ENCODE measurements around the gene TMEM120B. TPM values are rescaled to one million over a fixed set of nuclear protein-coding genes. Genes with fewer than 3 reads are reported as not detected.

Gene TMEM120B
- total and polyA plus RNA-seq, 2 of the 13 experiments (the other 11 are each of a cell fraction or from before 2014, with no cell fraction given), result 7.1 to 12.9 TPM

DNA sequence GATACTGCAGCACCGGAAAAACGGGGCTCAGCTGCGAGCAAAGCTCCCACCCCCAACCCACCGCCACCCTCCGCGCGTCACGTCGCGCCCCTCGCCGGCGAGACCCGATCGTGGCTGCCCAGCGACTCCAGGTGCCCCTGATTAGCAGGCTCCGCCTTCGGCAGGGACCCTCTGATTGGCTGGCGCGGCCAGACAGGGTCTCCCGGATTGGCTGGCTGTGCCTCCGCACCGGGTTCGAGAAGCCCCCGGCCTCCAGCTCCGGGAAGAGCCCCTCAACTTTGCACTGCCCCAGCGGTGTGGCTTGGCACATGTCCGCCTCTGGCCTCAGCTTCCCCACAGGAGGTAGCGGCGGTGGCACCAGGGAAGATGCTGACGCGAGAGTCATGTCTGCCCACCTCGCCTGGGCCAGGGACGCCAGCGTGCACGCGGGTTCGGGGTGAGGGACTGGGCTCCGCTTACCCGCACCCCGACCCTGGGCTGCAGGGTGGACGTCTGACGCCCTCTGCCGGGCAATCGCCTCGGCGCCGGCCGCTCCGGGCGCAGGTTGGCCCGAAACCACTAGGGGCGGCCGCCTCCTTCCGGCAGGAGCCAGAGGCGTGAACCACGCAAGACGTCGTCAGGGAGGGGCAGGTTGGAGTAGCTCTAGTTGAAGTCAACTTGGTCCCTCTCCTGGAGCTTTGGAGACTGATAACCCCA lies 81.4 kb downstream of the TMEM120B start (continued):
- TF ChIP-seq ZNF564 (CRISPR knock-in tag; IDR thresholded peaks at IDR 0.05), result peak; percentile 62; the same call in 1 of the 2 replicates
- TF ChIP-seq, protein P1, sequence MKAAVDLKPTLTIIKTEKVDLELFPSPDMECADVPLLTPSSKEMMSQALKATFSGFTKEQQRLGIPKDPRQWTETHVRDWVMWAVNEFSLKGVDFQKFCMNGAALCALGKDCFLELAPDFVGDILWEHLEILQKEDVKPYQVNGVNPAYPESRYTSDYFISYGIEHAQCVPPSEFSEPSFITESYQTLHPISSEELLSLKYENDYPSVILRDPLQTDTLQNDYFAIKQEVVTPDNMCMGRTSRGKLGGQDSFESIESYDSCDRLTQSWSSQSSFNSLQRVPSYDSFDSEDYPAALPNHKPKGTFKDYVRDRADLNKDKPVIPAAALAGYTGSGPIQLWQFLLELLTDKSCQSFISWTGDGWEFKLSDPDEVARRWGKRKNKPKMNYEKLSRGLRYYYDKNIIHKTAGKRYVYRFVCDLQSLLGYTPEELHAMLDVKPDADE (CRISPR knock-in tag; IDR thresholded peaks at IDR 0.05), result peak; percentile 94
- TF ChIP-seq, protein P2, sequence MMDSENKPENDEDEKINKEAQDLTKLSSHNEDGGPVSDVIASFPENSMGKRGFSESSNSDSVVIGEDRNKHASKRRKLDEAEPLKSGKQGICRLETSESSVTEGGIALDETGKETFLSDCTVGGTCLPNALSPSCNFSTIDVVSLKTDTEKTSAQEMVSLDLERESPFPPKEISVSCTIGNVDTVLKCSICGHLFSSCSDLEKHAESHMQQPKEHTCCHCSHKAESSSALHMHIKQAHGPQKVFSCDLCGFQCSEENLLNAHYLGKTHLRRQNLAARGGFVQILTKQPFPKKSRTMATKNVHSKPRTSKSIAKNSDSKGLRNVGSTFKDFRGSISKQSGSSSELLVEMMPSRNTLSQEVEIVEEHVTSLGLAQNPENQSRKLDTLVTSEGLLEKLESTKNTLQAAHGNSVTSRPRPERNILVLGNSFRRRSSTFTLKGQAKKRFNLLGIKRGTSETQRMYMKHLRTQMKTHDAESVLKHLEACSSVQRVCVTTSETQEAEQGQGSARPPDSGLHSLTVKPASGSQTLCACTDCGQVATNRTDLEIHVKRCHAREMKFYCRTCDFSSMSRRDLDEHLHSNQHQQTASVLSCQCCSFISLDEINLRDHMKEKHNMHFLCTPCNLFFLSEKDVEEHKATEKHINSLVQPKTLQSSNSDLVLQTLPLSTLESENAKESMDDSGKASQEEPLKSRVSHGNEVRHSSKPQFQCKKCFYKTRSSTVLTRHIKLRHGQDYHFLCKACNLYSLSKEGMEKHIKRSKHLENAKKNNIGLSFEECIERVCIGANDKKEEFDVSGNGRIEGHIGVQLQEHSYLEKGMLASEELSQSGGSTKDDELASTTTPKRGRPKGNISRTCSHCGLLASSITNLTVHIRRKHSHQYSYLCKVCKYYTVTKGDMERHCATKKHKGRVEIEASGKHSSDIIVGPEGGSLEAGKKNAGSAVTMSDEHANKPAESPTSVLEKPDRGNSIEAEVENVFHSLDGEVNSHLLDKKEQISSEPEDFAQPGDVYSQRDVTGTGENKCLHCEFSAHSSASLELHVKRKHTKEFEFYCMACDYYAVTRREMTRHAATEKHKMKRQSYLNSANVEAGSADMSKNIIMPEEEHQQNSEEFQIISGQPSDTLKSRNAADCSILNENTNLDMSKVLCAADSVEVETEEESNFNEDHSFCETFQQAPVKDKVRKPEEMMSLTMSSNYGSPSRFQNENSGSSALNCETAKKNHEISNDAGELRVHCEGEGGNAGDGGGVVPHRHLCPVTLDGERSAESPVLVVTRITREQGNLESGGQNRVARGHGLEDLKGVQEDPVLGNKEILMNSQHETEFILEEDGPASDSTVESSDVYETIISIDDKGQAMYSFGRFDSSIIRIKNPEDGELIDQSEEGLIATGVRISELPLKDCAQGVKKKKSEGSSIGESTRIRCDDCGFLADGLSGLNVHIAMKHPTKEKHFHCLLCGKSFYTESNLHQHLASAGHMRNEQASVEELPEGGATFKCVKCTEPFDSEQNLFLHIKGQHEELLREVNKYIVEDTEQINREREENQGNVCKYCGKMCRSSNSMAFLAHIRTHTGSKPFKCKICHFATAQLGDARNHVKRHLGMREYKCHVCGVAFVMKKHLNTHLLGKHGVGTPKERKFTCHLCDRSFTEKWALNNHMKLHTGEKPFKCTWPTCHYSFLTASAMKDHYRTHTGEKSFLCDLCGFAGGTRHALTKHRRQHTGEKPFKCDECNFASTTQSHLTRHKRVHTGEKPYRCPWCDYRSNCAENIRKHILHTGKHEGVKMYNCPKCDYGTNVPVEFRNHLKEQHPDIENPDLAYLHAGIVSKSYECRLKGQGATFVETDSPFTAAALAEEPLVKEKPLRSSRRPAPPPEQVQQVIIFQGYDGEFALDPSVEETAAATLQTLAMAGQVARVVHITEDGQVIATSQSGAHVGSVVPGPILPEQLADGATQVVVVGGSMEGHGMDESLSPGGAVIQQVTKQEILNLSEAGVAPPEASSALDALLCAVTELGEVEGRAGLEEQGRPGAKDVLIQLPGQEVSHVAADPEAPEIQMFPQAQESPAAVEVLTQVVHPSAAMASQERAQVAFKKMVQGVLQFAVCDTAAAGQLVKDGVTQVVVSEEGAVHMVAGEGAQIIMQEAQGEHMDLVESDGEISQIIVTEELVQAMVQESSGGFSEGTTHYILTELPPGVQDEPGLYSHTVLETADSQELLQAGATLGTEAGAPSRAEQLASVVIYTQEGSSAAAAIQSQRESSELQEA (CRISPR knock-in tag; IDR thresholded peaks at IDR 0.05; ENCODE audit: not compliant biosample characterization), result peak; percentile 84
- TF ChIP-seq HOXA5 (CRISPR knock-in tag; IDR thresholded peaks at IDR 0.05), result peak; percentile 90
- TF ChIP-seq, protein P3, sequence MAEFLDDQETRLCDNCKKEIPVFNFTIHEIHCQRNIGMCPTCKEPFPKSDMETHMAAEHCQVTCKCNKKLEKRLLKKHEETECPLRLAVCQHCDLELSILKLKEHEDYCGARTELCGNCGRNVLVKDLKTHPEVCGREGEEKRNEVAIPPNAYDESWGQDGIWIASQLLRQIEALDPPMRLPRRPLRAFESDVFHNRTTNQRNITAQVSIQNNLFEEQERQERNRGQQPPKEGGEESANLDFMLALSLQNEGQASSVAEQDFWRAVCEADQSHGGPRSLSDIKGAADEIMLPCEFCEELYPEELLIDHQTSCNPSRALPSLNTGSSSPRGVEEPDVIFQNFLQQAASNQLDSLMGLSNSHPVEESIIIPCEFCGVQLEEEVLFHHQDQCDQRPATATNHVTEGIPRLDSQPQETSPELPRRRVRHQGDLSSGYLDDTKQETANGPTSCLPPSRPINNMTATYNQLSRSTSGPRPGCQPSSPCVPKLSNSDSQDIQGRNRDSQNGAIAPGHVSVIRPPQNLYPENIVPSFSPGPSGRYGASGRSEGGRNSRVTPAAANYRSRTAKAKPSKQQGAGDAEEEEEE (CRISPR knock-in tag; IDR thresholded peaks at IDR 0.05; ENCODE audit: borderline replicate concordance), result no peak
- no peak; the same call in 1 of the 2 replicates for TF ChIP-seq KMT2B (CRISPR knock-in tag; IDR thresholded peaks at IDR 0.05)
- TF ChIP-seq TERF1 (CRISPR knock-in tag; IDR thresholded peaks at IDR 0.05), result peak; percentile 19; the same call in 1 of the 2 replicates
- no peak for TF ChIP-seq SRF (IDR thresholded peaks at IDR 0.05; ENCODE audit: low read depth, low read length)
- peak; percentile 78 for TF ChIP-seq ERF (CRISPR knock-in tag; IDR thresholded peaks at IDR 0.05)
- TF ChIP-seq FOXP1 (IDR thresholded peaks at IDR 0.05), result no peak
- no peak for TF ChIP-seq FOXP1 (CRISPR knock-in tag; IDR thresholded peaks at IDR 0.05)
- TF ChIP-seq ZNF747 (CRISPR knock-in tag; IDR thresholded peaks at IDR 0.05; ENCODE audit: borderline replicate concordance), result peak; percentile 69; the same call in 1 of the 2 replicates
- peak; percentile 86 for TF ChIP-seq NKX3-1 (CRISPR knock-in tag; IDR thresholded peaks at IDR 0.05)
- no peak for TF ChIP-seq FOSL1 (CRISPR knock-in tag; IDR thresholded peaks at IDR 0.05; ENCODE audit: borderline replicate concordance)
- peak; percentile 86 for TF ChIP-seq ZC3H4 (CRISPR knock-in tag; IDR thresholded peaks at IDR 0.05; ENCODE audit: borderline replicate concordance)
- no peak for TF ChIP-seq ZNF703 (CRISPR knock-in tag; IDR thresholded peaks at IDR 0.05; ENCODE audit: borderline replicate concordance)
- no peak for TF ChIP-seq ZNF562 (CRISPR knock-in tag; IDR thresholded peaks at IDR 0.05; ENCODE audit: borderline replicate concordance)
- TF ChIP-seq ZNF746 (CRISPR knock-in tag; IDR thresholded peaks at IDR 0.05), result peak; percentile 82
